ENCODE results near the gene RITA1.
A peak's percentile ranks its signal among the peaks of the same experiment; 100 is the strongest.
"Not testable (repeated sequence)": the region's sequence is repeated elsewhere in the genome, so short reads cannot be mapped to it uniquely, and the experiment has no call there.

RITA1 gene

DNA sequence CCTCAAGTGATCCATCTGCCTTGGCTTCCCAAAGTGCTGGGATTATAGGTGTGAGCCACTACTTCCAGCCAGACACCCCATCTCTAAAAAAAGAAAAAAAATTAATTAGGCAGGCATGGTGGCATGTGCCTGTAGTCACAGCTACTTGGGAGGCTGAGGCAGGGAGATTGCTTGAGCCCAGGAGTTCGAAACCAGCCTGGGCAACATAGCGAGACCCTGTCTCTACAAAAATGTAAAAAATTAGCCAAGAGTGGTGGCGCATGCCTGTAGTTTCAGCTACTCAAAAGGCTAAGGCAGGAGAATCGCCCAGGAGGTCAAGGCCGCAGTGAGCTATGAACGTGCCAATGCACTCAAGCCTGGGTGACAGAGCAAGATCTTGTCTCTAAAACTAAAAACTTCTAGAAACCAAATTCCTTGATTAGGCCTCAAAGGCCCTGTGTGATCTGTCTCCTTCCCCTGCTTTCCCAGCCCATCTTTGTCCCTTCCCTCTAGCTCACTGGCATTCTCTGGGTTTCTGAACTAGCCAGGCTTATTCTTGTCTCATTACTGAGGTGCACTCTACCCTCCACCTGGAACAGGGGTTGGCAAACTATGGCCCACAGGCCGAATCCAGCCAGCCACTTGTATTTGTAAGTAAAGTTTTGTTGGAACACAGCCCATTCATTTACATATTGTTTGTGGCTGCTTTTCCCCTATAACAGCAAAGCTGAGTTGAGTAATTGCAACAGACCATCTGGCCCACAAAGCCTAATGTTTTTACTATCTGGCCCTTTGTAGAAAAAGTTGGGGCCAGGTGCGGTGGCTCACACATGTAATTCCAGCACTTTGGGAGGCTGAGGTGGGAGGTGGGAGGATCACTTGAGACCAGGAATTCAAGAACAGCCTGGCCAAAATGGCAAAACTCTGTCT, 18.6 kb downstream of the RITA1 start:
- DNase-seq, result peak in 2 of 4 experiments; percentile 41 to 54

DNA sequence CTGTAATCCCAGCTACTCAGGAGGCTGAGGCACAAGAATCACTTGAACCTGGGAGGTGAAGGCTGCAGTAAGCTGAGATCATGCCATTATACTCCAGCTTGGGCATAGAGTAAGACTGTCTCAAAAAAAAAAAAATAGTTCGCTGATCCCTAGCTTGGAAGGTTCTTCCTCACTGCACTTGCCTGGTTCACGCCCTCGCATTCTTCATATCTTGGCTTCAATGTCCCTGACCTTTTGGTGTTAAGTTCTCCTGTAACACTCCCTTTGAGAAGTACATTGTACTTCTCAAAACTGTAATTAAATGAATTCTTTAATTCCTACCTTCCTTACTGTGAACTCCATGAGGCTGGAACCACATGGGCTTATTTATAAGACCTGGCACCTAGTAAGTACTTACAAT, 19.3 kb downstream of the RITA1 start:
- DNase-seq, result peak in 2 of 4 experiments; percentile 54 to 58

DNA sequence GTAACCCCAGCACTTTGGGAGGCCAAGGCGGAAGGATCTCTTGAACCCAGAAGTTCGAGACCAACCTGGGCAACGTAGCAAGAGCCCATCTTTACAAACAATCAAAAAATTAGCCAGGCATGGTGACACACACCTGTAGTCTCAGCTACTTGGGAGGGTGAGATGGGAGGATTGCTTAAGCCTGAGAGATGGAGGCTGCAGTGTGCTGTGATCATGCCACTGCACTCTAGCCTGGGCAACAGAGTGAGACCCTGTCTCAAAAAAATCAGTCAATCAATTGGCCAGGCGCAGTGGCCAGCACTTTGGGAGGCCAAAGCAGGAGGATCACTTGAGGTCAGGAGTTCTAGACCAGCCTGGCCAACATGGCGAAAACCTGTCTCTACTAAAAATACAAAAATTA, 21.3 kb downstream of the RITA1 start:
- DNase-seq, result not testable (repeated sequence)

DNA sequence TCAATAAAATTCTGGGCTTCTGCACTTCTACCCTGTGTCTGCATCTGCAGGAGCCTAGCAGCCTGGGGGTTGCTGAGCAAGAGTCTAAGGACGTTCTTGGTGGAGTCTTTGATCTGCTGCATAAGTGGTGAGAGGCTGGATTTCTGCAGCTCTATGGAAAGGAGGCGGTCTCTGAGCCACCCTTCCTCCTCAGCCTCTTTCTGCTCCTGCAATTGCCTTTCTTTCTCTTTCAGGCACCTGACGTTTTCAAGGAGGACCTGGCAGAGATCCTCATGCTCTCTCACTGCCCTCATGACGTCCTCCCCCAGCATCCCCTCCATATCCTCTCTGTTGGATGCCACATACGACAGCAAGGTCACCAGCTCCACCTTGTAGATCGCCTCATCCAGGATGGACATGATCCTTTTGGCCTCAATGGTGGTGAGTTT, 22.1 kb downstream of the RITA1 start:
- peak; percentile 44 to 49 (median 47) for DNase-seq

DNA sequence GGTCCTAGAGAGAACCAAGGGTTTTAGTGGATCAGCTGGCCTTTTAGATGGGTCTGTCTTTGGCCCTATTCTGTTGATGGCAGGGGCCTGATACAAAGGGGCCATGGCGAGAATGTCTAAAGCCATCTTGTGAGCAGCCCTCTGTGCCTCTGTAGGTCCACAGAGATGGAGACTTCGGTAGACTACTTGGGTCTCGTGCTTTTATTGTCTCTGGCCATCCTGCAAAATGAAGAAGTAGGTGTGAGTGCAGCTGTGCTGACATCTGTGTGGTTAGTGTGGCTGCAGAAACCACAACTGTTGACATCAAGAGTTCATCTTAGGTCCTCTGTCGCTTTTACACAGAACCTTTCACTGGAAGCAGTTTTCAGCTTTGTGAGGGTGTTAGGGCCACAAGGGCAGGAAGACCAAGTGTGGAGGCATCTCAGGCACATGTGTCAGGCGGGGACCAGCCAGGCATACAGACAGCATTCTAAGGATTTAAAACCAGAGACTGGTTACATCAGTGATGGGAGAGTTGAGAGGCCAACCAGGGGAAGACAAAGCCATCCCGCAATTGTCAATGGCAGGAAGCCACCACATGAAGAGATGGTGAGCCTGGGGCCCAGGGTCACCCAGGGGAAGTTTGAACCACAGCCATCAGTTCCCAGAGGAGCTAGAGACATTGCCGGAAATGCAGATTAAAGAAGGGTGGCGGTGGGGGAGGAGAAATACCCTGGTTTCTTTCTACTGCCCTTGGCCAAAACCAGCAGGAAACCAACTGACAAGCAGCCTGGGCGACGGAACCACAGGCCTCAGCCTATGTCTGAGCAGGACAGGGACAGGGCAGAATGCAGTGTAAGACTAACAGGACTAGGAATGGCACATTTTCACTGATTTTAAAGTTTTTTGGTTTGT, 22.8 kb downstream of the RITA1 start:
- DNase-seq, result peak; percentile 90 to 97 (median 92)

DNA sequence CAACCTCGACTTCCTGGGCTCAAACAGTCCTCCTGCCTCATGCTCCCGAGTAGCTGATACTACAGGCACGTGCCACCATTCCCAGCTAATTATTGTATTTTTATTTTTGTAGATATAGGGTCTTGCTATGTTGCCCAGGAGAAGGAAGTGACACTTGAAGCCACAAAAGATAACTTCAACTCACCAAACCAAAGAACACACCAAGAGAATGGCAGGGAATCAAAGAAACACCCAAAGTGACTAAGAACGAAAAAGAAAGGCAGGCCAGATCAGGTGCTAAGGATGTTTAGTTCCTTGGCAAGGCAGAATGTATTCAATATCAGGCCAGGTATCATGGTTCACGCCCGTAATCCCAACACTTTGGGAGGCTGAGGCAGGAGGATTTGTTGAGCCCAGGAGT, 25.6 kb downstream of the RITA1 start:
- no peak for DNase-seq

DNA sequence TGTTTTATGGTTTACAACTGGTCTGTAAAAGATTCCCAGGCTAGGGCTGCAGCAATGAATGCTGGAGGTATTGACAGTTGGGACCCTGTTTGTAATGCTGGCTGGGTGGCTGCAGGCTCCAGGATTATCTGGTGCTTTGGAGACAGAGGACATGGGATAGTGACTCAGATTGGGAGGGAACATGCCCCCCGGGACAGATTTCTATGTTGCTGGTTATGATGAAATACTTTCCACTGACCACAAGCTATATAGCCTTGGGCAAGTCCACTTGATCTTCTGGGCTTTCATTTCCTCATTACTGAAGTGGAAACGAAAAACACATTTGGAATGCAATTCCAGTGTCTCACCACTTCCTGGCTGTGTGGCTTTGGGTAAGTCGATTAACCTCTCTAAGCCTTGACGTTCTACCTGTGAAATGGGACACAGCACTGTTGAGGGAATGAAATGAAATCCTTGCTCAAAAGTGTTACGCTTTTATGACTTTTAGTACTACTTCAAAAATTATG, 29.4 kb downstream of the RITA1 start:
- DNase-seq, result peak; percentile 88 to 98 (median 92)

DNA sequence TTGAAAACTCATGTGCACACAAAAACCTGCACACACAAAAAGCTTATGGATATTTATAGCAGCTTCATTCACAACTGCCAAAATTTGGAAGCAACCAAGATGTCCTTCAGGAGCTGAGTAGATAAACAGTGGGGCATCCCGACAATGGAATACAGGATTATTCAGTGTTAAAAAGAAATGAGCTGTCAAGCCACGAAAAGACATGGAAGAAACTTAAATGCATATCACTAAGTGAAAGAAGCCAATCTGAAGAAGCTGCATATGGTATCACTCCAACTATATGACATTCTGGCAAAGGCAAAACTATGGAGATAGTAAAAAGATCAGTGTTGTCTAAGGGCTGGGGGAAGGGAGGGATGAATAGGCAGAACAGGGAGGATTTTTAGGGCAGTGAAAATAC, 30.5 kb downstream of the RITA1 start:
- DNase-seq, result no peak

DNA sequence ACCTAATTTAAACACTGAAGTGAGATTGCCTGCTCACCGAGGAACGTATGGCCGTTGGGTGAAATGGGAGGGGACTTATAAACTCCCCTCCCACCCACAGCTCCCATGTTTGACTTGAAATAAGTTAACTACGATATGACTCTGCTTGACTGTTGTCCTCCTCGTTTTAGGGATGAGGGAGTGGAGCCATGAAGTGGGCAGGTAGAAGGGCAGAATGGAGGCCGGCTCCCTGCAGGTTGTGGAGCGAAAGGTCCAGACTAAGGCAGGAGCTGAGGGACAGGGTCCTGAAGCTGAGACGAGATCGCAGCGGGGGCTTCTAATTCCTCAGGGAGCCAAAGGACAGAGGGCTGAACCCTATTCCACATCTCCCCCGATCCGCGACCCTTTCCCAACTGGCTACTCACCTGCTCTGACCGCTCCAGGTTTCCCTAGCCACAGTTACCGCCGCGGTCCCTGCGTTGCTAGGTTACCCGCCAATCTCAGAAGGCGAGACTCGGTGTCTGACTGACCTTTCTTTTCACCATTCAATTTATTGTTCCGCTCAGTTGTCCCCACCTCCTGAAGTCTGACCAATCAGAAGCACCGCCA, 35.2 kb downstream of the RITA1 start:
- DNase-seq, result no peak

DNA sequence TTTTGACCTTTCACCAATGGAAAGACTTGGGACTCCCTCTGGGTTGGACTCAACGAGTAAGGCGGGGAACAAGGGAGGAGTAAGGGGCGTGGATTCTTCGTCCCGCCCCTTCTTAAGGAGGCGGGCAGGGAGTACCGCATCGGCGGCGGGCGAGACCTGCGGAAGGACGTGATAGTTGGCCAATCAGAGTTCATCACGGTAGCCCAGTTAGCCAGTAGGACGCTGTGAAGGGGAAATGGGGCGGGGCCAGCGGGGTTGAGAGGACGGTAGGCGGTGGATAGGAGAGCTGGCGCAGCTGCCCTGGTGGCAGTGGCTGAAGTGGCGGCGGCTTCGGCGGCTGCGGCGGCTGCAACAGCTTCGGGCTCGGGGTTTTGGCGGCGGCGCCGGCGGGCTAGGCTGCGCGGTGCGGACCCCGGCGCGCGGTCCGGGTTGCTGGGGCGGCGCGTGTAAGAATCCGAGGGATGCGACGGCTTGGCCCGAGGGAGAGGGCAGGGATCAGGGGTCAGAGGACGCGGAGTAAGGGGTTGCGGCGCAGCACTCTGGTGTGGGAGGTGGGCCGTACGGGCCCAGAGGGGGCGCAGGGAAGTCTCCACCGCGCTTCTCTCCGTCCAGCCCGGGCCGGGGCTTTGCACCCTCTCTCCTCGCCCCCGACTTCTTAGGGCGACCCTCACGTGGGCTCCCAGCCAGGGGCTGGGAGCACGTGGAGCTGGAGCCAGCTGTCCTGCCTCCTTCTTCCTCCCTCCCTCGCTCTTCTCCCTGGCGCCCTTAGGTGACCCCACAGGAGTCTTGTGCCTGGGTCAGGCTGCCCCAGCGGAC, 35.9 kb downstream of the RITA1 start, which contains the start of gene TPCN1:
Gene TPCN1, plus strand, starts transcription at position 284 of the 816 bp plus-strand sequence. CDS start 5,389 bp downstream, outside the sequence.
- DNase-seq, result peak; percentile 100

DNA sequence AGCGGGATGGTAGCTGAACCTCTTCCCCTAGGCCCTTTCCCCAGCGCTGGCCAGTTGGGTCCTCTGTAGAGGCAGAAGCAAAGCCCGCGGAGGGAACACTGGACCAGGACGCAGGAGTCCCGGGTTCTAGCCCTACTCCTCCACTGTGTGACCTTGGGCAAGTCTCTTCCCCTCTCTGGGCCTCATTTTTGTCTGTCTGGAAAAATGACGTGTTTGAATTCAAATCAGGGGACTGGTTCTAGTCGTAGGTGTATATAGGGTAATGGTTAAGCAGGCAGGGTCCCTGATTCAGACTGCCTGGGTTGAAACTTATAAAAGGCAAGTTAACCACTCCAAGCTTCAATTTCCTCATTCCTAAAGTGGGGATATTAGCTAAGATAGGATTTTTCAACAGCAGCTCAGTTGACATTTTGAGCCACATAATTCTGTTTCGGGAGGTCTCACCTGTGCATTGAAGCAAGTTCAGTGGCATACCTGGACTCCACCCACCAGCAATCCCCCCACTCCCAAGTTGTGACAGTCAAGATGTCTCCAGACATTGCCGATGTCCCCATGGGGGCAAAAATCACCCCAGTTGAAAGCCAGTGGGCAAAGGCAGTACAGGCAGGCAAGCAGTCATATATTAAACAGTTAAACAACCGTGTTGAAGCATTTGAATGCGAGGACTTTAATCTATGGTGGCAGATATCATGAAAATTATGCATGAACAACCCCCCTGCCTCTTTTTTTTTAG, 36.6 kb downstream of the RITA1 start:
- peak in 1 of 4 experiments; percentile 40 for DNase-seq

DNA sequence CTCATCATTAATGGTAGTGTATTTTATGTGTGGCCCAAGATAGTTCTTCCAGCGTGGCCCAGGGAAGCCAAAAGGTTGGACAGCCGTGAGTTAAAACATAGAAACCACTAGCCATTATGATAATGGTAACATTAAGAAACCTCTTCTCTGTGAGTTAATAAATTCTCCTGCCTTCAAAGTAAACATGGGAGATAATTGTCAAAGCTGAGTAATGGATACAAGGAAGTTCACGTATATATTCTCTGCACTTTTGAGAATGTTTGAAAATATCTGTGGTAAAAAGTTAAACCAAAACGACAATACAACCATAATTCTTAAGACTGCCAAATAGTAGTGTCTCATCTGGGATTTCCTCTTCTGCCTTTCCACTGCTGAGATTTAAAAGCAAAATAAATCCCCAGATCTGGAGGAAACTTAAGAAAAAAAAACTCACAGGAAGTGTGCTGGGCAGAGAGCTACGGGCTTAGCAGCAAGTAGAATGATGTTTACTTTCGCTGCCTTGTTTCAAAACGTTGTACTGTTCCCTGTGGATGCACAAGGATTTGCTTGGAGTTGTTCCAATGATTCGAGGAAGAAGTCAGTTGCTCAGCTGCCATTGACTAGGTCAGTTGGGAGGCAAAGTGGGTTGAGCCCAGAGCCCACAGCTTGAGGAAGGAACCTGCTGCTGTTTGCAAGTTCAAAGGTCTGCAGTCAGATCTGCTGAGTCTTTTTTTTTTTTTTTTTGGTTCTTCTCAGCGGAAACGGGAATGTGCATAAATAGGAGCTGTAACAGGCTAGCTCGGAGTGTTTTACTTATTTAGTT, 37.4 kb downstream of the RITA1 start:
- peak; percentile 84 to 93 (median 90) for DNase-seq

DNA sequence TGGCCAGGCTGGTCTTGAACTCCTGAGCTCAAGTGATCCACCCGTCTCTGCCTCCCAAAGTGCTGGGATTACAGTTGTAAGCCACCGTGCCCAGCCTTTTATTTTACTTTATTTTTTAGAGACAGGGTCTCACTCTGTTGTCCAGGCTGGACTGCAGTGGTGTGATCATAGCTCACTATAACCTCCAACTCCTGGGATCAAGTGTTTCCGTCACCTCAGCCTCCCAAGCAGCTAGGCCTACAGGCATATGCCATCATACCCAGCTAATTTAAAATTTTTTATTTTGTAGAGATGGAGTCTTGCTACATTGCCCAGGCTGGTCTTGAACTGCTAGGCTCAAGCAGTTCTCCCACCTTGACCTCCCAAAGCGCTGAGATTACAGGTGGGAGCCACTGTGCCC, 39.4 kb downstream of the RITA1 start:
- no peak for DNase-seq

DNA sequence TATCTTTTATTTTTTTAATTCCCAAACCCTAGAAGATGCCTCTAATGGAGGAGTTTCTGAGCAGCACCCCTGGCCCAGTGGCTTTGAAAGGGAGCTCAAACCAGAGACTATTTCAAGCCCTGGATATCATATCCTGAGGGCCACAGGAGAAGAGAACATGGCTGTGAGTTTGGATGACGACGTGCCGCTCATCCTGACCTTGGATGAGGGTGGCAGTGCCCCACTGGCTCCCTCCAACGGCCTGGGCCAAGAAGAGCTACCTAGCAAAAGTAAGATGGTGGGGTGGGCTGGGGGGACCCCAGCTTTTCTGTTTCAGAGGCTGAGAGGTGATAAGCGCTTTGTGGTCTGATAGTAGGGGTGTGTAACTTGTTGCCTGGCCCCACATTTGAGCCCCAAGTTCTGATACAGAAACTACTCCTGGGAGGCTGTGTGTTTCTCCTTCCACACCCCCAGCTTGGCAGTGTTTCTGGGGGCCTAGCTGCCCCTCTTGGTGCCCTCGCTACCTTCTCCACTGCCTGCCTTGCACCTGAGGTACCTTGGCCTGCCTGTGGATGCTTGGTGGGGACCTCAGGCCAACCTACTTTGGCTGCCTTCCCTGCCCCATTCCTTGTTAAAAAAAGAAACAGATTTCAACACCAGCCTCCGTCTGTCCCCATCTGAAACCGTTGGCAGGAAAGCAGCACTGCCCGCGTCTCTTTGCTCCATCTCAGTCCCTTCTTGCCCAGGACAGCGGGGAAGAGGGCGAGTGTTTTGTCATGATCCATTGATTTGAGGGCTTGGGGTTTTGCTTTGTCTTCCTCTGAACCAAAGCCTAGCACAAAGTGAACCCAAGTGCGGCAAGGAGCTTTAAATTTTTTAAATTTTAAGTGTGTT, 41.4 kb downstream of the RITA1 start:
- no peak for DNase-seq

DNA sequence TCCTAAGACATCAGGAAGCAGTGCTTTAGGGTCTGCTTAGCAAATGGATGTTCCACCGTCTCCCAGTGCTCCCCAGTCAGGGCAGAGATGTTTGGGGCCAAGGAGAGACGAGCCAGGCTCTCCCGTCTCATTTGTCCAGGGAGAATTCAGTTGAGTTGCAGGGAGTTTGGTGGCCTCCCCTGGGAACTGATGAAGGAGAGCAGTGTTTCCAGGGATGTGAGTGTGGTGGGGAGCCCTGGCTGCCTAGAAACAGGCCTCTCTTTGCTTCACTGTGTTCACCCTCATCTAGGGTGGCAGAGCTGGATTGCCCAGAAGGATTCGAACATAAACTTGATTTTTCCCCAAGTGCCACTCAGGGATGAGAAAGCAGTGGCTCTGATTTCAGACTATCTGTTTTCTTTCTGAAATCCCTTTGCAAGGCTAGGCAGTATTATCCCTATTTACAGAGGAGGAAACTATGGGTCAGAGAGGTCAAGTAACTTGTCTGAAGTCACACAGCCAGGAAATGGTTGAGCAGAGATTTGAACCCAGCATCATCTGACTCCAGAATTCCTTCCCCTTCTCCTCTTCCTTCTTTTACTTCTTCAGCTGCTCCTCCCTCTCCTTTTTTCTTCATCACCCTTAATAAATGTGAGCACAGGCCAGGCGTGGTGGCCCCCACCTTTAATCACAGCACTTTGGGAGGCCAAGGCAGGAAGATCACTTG, 42.3 kb downstream of the RITA1 start:
- DNase-seq, result no peak

DNA sequence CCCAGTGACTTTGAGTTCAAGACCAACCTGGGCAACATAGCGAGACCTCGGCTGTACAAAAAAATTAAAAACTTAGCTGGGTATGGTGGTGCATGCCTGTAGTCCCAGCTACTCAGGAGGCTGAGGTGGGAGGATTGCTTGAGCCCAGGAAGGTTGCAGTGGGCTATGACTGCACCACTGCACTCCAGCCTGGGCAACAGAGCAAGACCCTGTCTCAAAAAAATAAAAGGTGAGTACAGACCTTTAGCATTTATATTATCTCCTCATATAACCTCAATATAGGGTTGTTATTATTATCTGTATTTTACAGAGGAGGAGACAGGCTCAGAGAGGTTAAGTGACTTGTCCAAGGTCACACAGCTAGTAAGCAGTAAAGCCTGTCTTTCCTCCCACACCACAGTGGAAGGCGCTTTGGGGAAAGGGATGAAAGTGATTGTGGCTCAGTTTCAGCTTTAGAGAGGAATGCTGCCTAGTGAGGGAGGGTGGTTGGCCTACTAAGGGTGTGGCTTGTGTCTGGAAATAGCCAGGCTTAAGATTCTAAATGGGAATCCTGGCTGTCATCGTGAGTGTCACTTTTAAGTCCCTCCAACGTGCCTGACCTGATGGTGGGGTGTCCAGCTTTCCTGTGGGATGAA, 43.0 kb downstream of the RITA1 start:
- no peak for DNase-seq

DNA sequence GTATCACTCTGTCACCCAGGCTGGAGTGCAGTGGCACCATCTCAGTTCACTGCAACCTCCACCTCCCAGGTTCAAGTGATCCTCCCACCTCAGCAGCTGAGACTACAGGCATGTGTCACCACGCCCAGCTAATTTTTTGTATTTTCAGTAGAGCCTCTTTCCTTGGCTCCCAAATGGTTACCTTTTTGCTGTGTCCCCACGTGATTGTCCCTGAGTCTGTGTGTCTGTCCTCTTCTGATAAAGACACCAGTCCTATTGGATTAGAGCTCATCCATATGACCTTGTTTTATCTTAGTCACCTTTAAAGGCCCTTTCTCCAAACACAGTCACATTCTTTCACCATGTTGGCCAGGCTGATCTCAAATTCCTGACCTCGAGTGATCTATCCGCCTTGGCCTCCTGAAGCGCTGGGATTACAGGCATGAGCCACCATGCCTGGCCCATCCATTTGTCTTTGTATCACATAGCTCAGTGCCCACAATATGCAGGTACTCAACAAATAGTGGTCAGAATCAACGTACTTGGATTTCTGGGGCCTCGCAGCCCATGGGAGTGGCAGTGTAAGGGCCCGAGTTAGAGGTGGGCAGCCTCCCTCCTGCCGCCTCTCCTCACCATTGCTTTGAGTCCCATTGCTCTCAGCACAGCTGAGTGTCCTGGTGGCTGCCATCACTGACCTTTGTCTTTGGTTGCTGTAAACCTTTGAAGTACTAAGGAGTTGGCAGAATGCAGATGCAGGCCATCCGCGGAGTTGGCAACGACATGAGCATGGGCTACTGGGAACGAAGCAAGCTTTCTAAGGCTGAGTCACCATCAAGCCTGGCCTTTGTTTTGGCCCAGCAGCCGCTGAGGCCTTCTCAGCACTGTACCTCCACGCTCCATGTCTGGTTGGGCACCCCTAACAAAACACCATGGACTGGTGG, 45.1 kb downstream of the RITA1 start:
- DNase-seq, result no peak

All from suppressor macrophage (primary cell).